ENCODE results near the gene BABAM1. TPM values are rescaled to one million over a fixed set of nuclear protein-coding genes. Genes with fewer than 3 reads are reported as not detected.

Gene BABAM1
- total RNA-seq, 2 experiments from 2014 or later = 56.2 to 63.5 TPM

- peaks cover 2% of the 10 kb centered on the region for H3K36me3 Mint-ChIP-seq (ENCODE audit: low read depth)
- peak overlapping the region; percentile 51 for H3K4me3 ChIP-seq (ENCODE audit: low read length)
- H3K27ac Mint-ChIP-seq = no peak overlapping the region
- peaks cover 0 to 5% of the 10 kb centered on the region in 2 experiments for H3K27me3 ChIP-seq (ENCODE audit: control insufficient read depth in 1 of 2, insufficient read depth in 2 of 2, low read length in 2 of 2)
- ChIA-PET CTCF (interaction anchor here (0.7 to 3.5 kb wide), 6 partner anchors 10 to 98 kb away, joined by 3 to 21 read pairs (median 6); partner anchors contain the start of genes BABAM1 and MRPL34), POLR2A (interaction anchor here (1.6 kb wide), 1 partner anchor 16 kb away, joined by 4 read pairs; the partner anchor contains the start of gene BABAM1)
- intact Hi-C loops (cut with DNase I, micrococcal nuclease) = loop anchor here (1.0 to 2.0 kb wide), 6 partner anchors 22 to 511 kb away; no protein-coding TSS in a partner anchor
- TF ChIP-seq CTCF (IDR thresholded peaks at IDR 0.05) = peak; percentile 97
- H3K4me1 ChIP-seq (ENCODE audit: insufficient read depth, low read length) = peaks cover 20% of the 10 kb centered on the region
- H3K27me3 Mint-ChIP-seq = peaks cover 11% of the 10 kb centered on the region
- H3K27ac ChIP-seq (ENCODE audit: low read depth in 1 of 2, low read length in 2 of 2) = no peak overlapping the region
- H3K4me3 Mint-ChIP-seq = peak overlapping the region; percentile 63
- peaks cover 10% of the 10 kb centered on the region for H3K4me1 Mint-ChIP-seq (ENCODE audit: low read depth)
- peaks cover 8% of the 10 kb centered on the region for H3K36me3 ChIP-seq (ENCODE audit: insufficient read depth, low read length)
- DNase-seq = peak; percentile 58 to 89 (median 74)
- ATAC-seq (ENCODE audit: poor library complexity) = peak; percentile 96
- H3K9me3 Mint-ChIP-seq = no peaks in the 10 kb centered on the region
- no peaks in the 10 kb centered on the region for H3K9me3 ChIP-seq (ENCODE audit: control insufficient read depth in 1 of 2, insufficient read depth in 1 of 2, low read length in 2 of 2)
Measured at GRCh38 chr19:17282488-17283125, 15.4 kb downstream of the BABAM1 start.

- ATAC-seq (ENCODE audit: poor library complexity) (no peak), DNase-seq (no peak)
- Histone ChIP-seq H3K27ac (ENCODE audit: low read depth in 1 of 2, low read length in 2 of 2) (no peak overlapping the region), H3K36me3 (ENCODE audit: insufficient read depth, low read length) (peaks cover 6% of the 10 kb centered on the region), H3K9me3 (ENCODE audit: control insufficient read depth in 1 of 2, insufficient read depth in 1 of 2, low read length in 2 of 2) (no peaks in the 10 kb centered on the region), H3K27me3 (ENCODE audit: control insufficient read depth in 1 of 2, insufficient read depth in 2 of 2, low read length in 2 of 2) (peaks cover 0 to 5% of the 10 kb centered on the region in 2 experiments), H3K4me3 (ENCODE audit: low read length) (no peak overlapping the region), H3K4me1 (ENCODE audit: insufficient read depth, low read length) (peaks cover 20% of the 10 kb centered on the region)
- Mint-ChIP-seq H3K9me3 (no peaks in the 10 kb centered on the region), H3K27me3 (peaks cover 15% of the 10 kb centered on the region), H3K4me1 (ENCODE audit: low read depth) (peaks cover 10% of the 10 kb centered on the region), H3K4me3 (peak overlapping the region; percentile 46), H3K27ac (no peak overlapping the region), H3K36me3 (ENCODE audit: low read depth) (no peaks in the 10 kb centered on the region)
- intact Hi-C loops (cut with DNase I, micrococcal nuclease) = loop anchor here (1.0 to 2.0 kb wide), 3 partner anchors 23 to 79 kb away; no protein-coding TSS in a partner anchor
- ChIA-PET CTCF (interaction anchor here (1.0 to 3.5 kb wide), 3 partner anchors 9 to 23 kb away, joined by 5 to 21 read pairs (median 9); partner anchors contain the start of gene BABAM1), POLR2A (no interaction called here)
- TF ChIP-seq CTCF (IDR thresholded peaks at IDR 0.05) = no peak
Measured at GRCh38 chr19:17283504-17283996, 16.3 kb downstream of the BABAM1 start.

- Histone ChIP-seq H3K36me3 (ENCODE audit: insufficient read depth, low read length) (no peaks in the 10 kb centered on the region), H3K9me3 (ENCODE audit: control insufficient read depth in 1 of 2, insufficient read depth in 1 of 2, low read length in 2 of 2) (no peaks in the 10 kb centered on the region), H3K4me1 (ENCODE audit: insufficient read depth, low read length) (peaks cover 23% of the 10 kb centered on the region), H3K27ac (ENCODE audit: low read depth in 1 of 2, low read length in 2 of 2) (no peak overlapping the region), H3K27me3 (ENCODE audit: control insufficient read depth in 1 of 2, insufficient read depth in 2 of 2, low read length in 2 of 2) (peaks cover 0 to 5% of the 10 kb centered on the region in 2 experiments), H3K4me3 (ENCODE audit: low read length) (no peak overlapping the region)
- ATAC-seq (ENCODE audit: poor library complexity) (no peak), DNase-seq (no peak)
- intact Hi-C loops (cut with DNase I, micrococcal nuclease) = no loop called here
- Mint-ChIP-seq H3K9me3 (no peaks in the 10 kb centered on the region), H3K36me3 (ENCODE audit: low read depth) (no peaks in the 10 kb centered on the region), H3K27me3 (peaks cover 15% of the 10 kb centered on the region), H3K4me1 (ENCODE audit: low read depth) (peaks cover 13% of the 10 kb centered on the region), H3K4me3 (no peak overlapping the region), H3K27ac (no peak overlapping the region)
- ChIA-PET CTCF (interaction anchor here (1.0 kb wide), 1 partner anchor 25 kb away, joined by 3 read pairs; no protein-coding TSS in a partner anchor), POLR2A (no interaction called here)
- TF ChIP-seq CTCF (IDR thresholded peaks at IDR 0.05) = no peak
Measured at GRCh38 chr19:17285415-17286135, 18.3 kb downstream of the BABAM1 start.

Data from CD4-positive, alpha-beta T cell (primary cell).